ENCODE data around the gene RPL13. TPM values are rescaled to one million over a fixed set of nuclear protein-coding genes. Genes with fewer than 3 reads are reported as not detected.
A peak's percentile ranks its signal among the peaks of the same experiment; 100 is the strongest.

Gene RPL13
- total and polyA plus RNA-seq, 2 of the 13 experiments (the other 11 are each of a cell fraction or from before 2014, with no cell fraction given), result 2,988 to 4,411 TPM

DNA sequence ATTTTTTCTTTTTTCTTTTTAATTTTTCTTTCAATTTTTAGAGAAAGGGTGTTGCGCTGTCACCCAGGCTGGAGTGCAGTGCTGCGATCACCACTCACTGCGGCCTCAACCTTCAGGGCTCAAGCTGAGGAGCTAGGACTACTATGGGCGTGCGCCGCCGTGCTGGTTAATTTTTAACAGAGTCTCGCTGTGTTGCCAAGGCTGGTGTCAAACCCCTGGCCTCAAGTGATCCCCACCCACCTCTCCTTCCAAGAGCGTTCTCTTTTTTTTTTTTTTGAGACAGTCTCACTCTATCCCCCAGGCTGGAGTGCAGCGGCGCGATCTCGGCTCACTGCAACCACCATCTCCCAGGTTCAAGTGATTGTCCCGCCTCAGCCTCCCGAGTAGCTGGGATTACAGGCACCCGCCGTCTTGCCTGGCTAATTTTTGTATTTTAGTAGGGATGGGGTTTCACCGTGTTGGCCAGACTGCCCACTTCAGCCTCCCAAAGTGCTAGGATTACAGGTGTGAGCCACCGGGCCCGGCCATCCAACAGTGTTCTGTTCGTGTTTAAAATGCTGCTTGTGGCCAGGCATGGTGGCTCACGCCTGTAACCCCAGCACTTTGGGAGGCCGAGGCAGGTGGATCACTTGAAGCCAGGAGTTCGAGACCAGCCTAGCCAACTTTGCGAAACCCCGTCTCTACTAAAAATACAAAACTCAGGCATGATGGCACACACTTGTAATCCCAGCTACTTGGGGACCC, 14.5 kb upstream of the RPL13 start (continued):
- TF ChIP-seq, protein P1, sequence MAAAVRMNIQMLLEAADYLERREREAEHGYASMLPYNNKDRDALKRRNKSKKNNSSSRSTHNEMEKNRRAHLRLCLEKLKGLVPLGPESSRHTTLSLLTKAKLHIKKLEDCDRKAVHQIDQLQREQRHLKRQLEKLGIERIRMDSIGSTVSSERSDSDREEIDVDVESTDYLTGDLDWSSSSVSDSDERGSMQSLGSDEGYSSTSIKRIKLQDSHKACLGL (CRISPR knock-in tag; IDR thresholded peaks at IDR 0.05), result no peak
- TF ChIP-seq ZNF282 (IDR thresholded peaks at IDR 0.05; ENCODE audit: partially characterized antibody), result no peak
- no peak for TF ChIP-seq NFE2L2 (IDR thresholded peaks at IDR 0.05; ENCODE audit: low read length)
- no peak for TF ChIP-seq ZNF263 (CRISPR knock-in tag; IDR thresholded peaks at IDR 0.05)
- TF ChIP-seq AGO1 (IDR thresholded peaks at IDR 0.05; ENCODE audit: low read depth, low read length, poor library complexity, severe bottlenecking), result no peak
- TF ChIP-seq, protein P2, sequence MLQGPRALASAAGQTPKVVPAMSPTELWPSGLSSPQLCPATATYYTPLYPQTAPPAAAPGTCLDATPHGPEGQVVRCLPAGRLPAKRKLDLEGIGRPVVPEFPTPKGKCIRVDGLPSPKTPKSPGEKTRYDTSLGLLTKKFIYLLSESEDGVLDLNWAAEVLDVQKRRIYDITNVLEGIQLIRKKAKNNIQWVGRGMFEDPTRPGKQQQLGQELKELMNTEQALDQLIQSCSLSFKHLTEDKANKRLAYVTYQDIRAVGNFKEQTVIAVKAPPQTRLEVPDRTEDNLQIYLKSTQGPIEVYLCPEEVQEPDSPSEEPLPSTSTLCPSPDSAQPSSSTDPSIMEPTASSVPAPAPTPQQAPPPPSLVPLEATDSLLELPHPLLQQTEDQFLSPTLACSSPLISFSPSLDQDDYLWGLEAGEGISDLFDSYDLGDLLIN (CRISPR knock-in tag; IDR thresholded peaks at IDR 0.05; ENCODE audit: borderline replicate concordance), result no peak
- TF ChIP-seq, protein P3, sequence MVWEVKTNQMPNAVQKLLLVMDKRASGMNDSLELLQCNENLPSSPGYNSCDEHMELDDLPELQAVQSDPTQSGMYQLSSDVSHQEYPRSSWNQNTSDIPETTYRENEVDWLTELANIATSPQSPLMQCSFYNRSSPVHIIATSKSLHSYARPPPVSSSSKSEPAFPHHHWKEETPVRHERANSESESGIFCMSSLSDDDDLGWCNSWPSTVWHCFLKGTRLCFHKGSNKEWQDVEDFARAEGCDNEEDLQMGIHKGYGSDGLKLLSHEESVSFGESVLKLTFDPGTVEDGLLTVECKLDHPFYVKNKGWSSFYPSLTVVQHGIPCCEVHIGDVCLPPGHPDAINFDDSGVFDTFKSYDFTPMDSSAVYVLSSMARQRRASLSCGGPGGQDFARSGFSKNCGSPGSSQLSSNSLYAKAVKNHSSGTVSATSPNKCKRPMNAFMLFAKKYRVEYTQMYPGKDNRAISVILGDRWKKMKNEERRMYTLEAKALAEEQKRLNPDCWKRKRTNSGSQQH (CRISPR knock-in tag; IDR thresholded peaks at IDR 0.05; ENCODE audit: low read depth), result no peak
- TF ChIP-seq, protein P4, sequence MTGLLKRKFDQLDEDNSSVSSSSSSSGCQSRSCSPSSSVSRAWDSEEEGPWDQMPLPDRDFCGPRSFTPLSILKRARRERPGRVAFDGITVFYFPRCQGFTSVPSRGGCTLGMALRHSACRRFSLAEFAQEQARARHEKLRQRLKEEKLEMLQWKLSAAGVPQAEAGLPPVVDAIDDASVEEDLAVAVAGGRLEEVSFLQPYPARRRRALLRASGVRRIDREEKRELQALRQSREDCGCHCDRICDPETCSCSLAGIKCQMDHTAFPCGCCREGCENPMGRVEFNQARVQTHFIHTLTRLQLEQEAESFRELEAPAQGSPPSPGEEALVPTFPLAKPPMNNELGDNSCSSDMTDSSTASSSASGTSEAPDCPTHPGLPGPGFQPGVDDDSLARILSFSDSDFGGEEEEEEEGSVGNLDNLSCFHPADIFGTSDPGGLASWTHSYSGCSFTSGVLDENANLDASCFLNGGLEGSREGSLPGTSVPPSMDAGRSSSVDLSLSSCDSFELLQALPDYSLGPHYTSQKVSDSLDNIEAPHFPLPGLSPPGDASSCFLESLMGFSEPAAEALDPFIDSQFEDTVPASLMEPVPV (CRISPR knock-in tag; IDR thresholded peaks at IDR 0.05), result no peak
- 0 out of 2 replicates have a peak, but pooled peaks have one; percentile 12 for TF ChIP-seq GABPB1 (CRISPR knock-in tag; IDR thresholded peaks at IDR 0.05)
- TF ChIP-seq ZNF34 (CRISPR knock-in tag; IDR thresholded peaks at IDR 0.05; ENCODE audit: borderline replicate concordance), result no peak
- TF ChIP-seq ZNF558 (CRISPR knock-in tag; IDR thresholded peaks at IDR 0.05; ENCODE audit: borderline replicate concordance), result no peak
- no peak for TF ChIP-seq KDM2A (CRISPR knock-in tag; IDR thresholded peaks at IDR 0.05; ENCODE audit: borderline replicate concordance, low read depth)
- TF ChIP-seq ZNF772 (CRISPR knock-in tag; IDR thresholded peaks at IDR 0.05), result peak; percentile 13; the same call in 1 of the 2 replicates
- TF ChIP-seq ZNF264 (CRISPR knock-in tag; IDR thresholded peaks at IDR 0.05), result 0 out of 2 replicates have a peak, but pooled peaks have one; percentile 26
- TF ChIP-seq CAMTA2 (CRISPR knock-in tag; IDR thresholded peaks at IDR 0.05; ENCODE audit: borderline replicate concordance), result no peak
- TF ChIP-seq SOX5 (CRISPR knock-in tag; IDR thresholded peaks at IDR 0.05; ENCODE audit: borderline replicate concordance), result no peak; the same call in 1 of the 2 replicates
- TF ChIP-seq ZNF724P (CRISPR knock-in tag; IDR thresholded peaks at IDR 0.05; ENCODE audit: borderline replicate concordance), result no peak
- TF ChIP-seq NR3C1 (CRISPR knock-in tag; IDR thresholded peaks at IDR 0.05), result no peak
- no peak for TF ChIP-seq ZNF841 (CRISPR knock-in tag; IDR thresholded peaks at IDR 0.05; ENCODE audit: borderline replicate concordance)
- no peak for TF ChIP-seq ZNF713 (CRISPR knock-in tag; IDR thresholded peaks at IDR 0.05)
- no peak for TF ChIP-seq RBM39 (IDR thresholded peaks at IDR 0.05; ENCODE audit: low read depth, low read length, poor library complexity, severe bottlenecking)
- TF ChIP-seq, protein P5, sequence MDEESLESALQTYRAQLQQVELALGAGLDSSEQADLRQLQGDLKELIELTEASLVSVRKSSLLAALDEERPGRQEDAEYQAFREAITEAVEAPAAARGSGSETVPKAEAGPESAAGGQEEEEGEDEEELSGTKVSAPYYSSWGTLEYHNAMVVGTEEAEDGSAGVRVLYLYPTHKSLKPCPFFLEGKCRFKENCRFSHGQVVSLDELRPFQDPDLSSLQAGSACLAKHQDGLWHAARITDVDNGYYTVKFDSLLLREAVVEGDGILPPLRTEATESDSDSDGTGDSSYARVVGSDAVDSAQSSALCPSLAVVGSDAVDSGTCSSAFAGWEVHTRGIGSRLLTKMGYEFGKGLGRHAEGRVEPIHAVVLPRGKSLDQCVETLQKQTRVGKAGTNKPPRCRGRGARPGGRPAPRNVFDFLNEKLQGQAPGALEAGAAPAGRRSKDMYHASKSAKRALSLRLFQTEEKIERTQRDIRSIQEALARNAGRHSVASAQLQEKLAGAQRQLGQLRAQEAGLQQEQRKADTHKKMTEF (CRISPR knock-in tag; IDR thresholded peaks at IDR 0.05), result 0 out of 2 replicates have a peak, but pooled peaks have one; percentile 17
- no peak for TF ChIP-seq ZEB1 (IDR thresholded peaks at IDR 0.05; ENCODE audit: insufficient replicate concordance, low read depth)
- TF ChIP-seq SOX6 (IDR thresholded peaks at IDR 0.05), result no peak
- TF ChIP-seq SOX6 (CRISPR knock-in tag; IDR thresholded peaks at IDR 0.05), result peak; percentile 18; the same call in 1 of the 2 replicates
